GM19324 (cell line): ENCODE data around the gene WDR44.

ENCODE experiments used
- ATAC-seq: cut with Tn5 transposase; IDR thresholded peaks from one replicate; pipeline ENCODE4 v1.9.1; 2021; ENCODE audit warnings: mild to moderate bottlenecking, moderate library complexity; ENCODE audit not compliant: unreplicated experiment, low FRiP score

The WDR44 gene

GRCh38 chrX:118355225-118355920 is 9.5 kb downstream of the WDR44 start:
- no peak for ATAC-seq

GRCh38 chrX:118356154-118356701 is 10.3 kb downstream of the WDR44 start:
- no peak for ATAC-seq

GRCh38 chrX:118360429-118361125 is 14.7 kb downstream of the WDR44 start:
- ATAC-seq, result no peak

- no peak for ATAC-seq
Observed at GRCh38 chrX:118364261-118364660, 18.4 kb downstream of the WDR44 start.

GRCh38 chrX:118367338-118367737 is 21.4 kb downstream of the WDR44 start:
- ATAC-seq, result no peak

GRCh38 chrX:118368398-118368797 is 22.5 kb downstream of the WDR44 start:
- no peak for ATAC-seq

GRCh38 chrX:118370921-118371624 is 25.2 kb downstream of the WDR44 start:
- no peak for ATAC-seq

GRCh38 chrX:118373538-118373937 is 27.6 kb downstream of the WDR44 start:
- ATAC-seq, result no peak

- no peak for ATAC-seq
Observed at GRCh38 chrX:118383120-118383519, 37.2 kb downstream of the WDR44 start.

- ATAC-seq, result no peak
Observed at GRCh38 chrX:118392716-118393115, 46.8 kb downstream of the WDR44 start.

GRCh38 chrX:118396113-118396512 is 50.2 kb downstream of the WDR44 start:
- ATAC-seq, result no peak

- no peak for ATAC-seq
Observed at GRCh38 chrX:118418811-118419251, 72.9 kb downstream of the WDR44 start.

GRCh38 chrX:118420462-118420861 is 74.6 kb downstream of the WDR44 start:
- peak; percentile 54 for ATAC-seq

GRCh38 chrX:118423558-118423957 is 77.7 kb downstream of the WDR44 start:
- peak; percentile 87 for ATAC-seq

GRCh38 chrX:118432799-118433198 is 86.9 kb downstream of the WDR44 start:
- no peak for ATAC-seq

GRCh38 chrX:118437283-118437682 is 91.4 kb downstream of the WDR44 start:
- no peak for ATAC-seq

GRCh38 chrX:118448273-118448783 is 102.4 kb downstream of the WDR44 start:
- no peak for ATAC-seq

- ATAC-seq, result no peak
Observed at GRCh38 chrX:118455013-118455412, 109.1 kb downstream of the WDR44 start.

- no peak for ATAC-seq
Observed at GRCh38 chrX:118459494-118459893, 113.6 kb downstream of the WDR44 start.

GRCh38 chrX:118464501-118464900 is 118.6 kb downstream of the WDR44 start:
- no peak for ATAC-seq

GRCh38 chrX:118468122-118468521 is 122.2 kb downstream of the WDR44 start:
- ATAC-seq, result no peak
